ENCODE data around the gene PYCARD.

PYCARD gene

GRCh38 chr16:31224092-31224955 lies 21.8 kb upstream of the PYCARD start:
- no peak overlapping the region for H3K4me3 ChIP-seq (ENCODE audit: low read depth, low read length)
- DNase-seq (ENCODE audit: low read depth), result no peak
- no peak for TF ChIP-seq CTCF (IDR thresholded peaks at IDR 0.05; ENCODE audit: low read depth, low read length)
- no peak for TF ChIP-seq POLR2A (IDR thresholded peaks at IDR 0.05; ENCODE audit: extremely low read depth, insufficient read length)
- no peak for TF ChIP-seq MAX (IDR thresholded peaks at IDR 0.05; ENCODE audit: low read depth, low read length)
- no peak for TF ChIP-seq MYC (IDR thresholded peaks at IDR 0.05; ENCODE audit: low read depth, low read length)

DNA sequence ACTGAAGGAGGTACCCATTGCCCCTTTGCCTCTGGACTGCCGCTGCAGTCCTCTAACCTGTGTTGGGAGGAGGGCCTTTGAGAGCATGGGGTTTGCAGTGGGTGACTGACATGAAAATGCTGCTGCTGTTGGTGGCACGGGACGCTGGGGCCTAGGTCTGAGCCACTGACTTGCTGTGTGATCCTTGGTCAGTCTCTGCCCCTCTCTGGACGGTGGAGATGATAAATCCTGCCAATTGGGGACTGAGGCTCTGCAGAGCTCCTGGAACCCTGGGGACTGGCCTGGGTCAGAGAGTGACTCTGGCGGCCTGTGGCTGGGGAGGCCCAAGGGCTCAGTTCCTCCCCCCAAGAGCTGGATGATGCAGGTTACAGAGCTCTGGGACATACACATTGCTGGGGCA lies 20.5 kb upstream of the PYCARD start:
- no peak for TF ChIP-seq CTCF (IDR thresholded peaks at IDR 0.05; ENCODE audit: low read depth, low read length)
- TF ChIP-seq MYC (IDR thresholded peaks at IDR 0.05; ENCODE audit: low read depth, low read length), result no peak
- TF ChIP-seq POLR2A (IDR thresholded peaks at IDR 0.05; ENCODE audit: extremely low read depth, insufficient read length), result no peak
- TF ChIP-seq MAX (IDR thresholded peaks at IDR 0.05; ENCODE audit: low read depth, low read length), result no peak
- DNase-seq (ENCODE audit: low read depth), result no peak
- H3K4me3 ChIP-seq (ENCODE audit: low read depth, low read length), result no peak overlapping the region

DNA sequence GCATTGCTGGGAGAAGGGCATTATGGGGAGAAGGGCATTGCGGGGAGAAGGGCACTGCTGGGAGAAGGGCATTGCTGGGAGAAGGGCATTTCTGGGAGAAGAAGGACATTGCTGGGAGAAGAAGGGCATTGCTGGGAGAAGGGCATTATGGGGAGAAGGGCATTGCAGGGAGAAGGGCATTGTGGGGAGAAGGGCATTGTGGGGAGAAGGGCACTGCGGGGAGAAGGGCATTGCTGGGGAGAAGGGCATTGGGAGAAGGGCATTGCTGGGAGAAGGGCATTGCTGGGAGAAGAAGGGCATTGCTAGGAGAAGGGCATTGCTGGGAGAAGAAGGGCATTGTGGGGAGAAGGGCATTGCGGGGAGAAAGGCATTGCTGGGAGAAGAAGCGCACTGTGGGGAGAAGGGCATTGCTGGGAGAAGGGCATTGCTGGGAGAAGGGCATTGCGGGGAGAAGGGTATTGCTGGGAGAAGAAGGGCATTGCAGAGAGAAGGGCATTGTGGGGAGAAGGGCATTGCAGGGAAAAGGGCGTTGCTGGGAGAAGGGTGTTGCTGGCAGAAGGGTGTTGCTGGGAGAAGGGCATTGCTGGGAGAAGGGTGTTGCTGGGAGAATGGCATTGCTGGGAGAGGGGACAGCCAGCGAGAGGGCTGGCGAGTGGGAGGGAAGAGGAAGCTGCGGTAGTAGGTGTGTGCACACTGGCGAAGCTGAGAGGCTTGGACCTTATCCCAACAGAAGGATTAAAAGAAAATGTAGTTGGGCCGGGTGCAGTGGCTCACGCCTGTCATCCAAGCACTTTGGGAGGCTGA lies 19.0 kb upstream of the PYCARD start:
- TF ChIP-seq POLR2A (IDR thresholded peaks at IDR 0.05; ENCODE audit: extremely low read depth, insufficient read length), result no peak
- TF ChIP-seq MAX (IDR thresholded peaks at IDR 0.05; ENCODE audit: low read depth, low read length), result no peak
- no peak for TF ChIP-seq MYC (IDR thresholded peaks at IDR 0.05; ENCODE audit: low read depth, low read length)
- no peak for TF ChIP-seq CTCF (IDR thresholded peaks at IDR 0.05; ENCODE audit: low read depth, low read length)
- peak; percentile 47 for DNase-seq (ENCODE audit: low read depth)
- no peak overlapping the region for H3K4me3 ChIP-seq (ENCODE audit: low read depth, low read length)

DNA sequence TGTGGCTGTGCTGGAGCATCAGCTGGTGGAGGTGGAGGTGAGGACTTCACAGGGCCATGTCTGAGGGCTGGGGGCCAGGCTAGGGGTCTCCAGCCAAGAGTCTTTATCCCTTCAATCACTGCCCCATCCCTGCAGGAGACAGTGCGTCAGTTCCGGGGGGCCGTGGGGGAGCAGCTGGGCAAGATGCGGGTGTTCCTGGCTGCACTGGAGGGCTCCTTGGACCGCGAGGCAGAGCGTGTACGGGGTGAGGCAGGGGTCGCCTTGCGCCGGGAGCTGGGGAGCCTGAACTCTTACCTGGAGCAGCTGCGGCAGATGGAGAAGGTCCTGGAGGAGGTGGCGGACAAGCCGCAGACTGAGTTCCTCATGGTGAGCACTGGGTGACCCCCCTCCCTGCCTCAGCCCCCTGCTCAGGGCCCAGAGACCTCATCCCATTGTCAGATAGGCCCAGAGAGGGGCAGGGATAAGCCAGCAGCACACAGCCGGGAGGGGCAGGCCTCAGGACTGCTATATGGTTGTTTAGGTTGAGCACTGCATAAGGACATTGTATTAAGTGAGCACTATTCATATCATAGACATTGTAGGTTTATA lies 16.7 kb upstream of the PYCARD start:
- no peak overlapping the region for H3K4me3 ChIP-seq (ENCODE audit: low read depth, low read length)
- TF ChIP-seq POLR2A (IDR thresholded peaks at IDR 0.05; ENCODE audit: extremely low read depth, insufficient read length) (no peak), MAX (IDR thresholded peaks at IDR 0.05; ENCODE audit: low read depth, low read length) (no peak), CTCF (IDR thresholded peaks at IDR 0.05; ENCODE audit: low read depth, low read length) (no peak), MYC (IDR thresholded peaks at IDR 0.05; ENCODE audit: low read depth, low read length) (no peak)
- DNase-seq (ENCODE audit: low read depth), result no peak

DNA sequence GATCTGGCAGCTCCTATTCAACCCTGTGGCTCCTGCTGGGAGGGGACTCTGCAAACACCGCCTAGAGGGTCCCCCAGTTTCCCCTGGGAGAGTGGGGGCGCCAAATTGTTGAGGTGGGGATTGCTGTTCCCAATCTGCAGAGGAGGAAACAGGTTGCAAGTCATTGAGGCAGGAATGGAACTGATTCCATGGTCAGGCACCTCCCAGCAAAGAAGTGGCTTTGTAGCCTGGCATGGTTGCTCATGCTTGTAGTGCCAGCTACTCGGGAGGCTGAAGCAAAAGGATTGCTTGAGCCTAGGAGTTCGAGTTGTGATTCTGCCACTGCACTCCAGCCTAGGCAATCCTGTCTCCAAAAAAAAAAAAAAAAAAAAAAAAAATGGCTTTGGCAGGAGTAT lies 14.6 kb upstream of the PYCARD start:
- DNase-seq (ENCODE audit: low read depth), result no peak
- no peak overlapping the region for H3K4me3 ChIP-seq (ENCODE audit: low read depth, low read length)
- TF ChIP-seq POLR2A (IDR thresholded peaks at IDR 0.05; ENCODE audit: extremely low read depth, insufficient read length) (no peak), MAX (IDR thresholded peaks at IDR 0.05; ENCODE audit: low read depth, low read length) (no peak), CTCF (IDR thresholded peaks at IDR 0.05; ENCODE audit: low read depth, low read length) (no peak), MYC (IDR thresholded peaks at IDR 0.05; ENCODE audit: low read depth, low read length) (no peak)
